H1 (cell line): ENCODE measurements around the gene KATNBL1. TPM values are rescaled to one million over a fixed set of nuclear protein-coding genes. Genes with fewer than 3 reads are reported as not detected.

Experiments used
- CTBP2 ChIP-seq: IDR thresholded peaks from 2 replicates; pipeline ENCODE4 v1.7.0; 2011; ENCODE audit warnings: borderline replicate concordance, mild to moderate bottlenecking, moderate library complexity, mixed read lengths, low read length; ENCODE audit not compliant: insufficient read depth, insufficient read length
- MAFK ChIP-seq: IDR thresholded peaks from 2 replicates; pipeline ENCODE4 v1.6.1; 2012; ENCODE audit warnings: low read depth, mild to moderate bottlenecking, improper control_type of control experiment, low read length
- polyA plus RNA-seq, 7 experiments: library from polyadenylated mRNA; depleted of rRNA in 3 of 7; stranded (reverse) in 5 of 7; unstranded in 2 of 7; fragments of >200 nt in 5 of 7; fragments of 200-250 nt in 2 of 7; gene quantifications; 1 replicate in 5 of 7; 2 replicates in 1 of 7; 4 replicates in 1 of 7; pipeline versions ENCODE4 v1.2.1 to v1.2.3, GENCODE V29; 2011 to 2013; ENCODE audit warnings: missing spikeins in 2 of 7, mixed read lengths in 2 of 7
- total RNA-seq: library from RNA; stranded (reverse); fragmentation: NEBNext Ultra II Directional; extraction: Animal tissue kit (Norgen Biotek cat#: 25700); gene quantifications from 2 replicates; pipeline ENCODE4 v1.2.1, GENCODE V29; 2021

KATNBL1 gene
- total and polyA plus RNA-seq, 2 of the 8 experiments (the other 6 are each of a cell fraction or from before 2014, with no cell fraction given) = 14.2 to 51.4 TPM

DNA sequence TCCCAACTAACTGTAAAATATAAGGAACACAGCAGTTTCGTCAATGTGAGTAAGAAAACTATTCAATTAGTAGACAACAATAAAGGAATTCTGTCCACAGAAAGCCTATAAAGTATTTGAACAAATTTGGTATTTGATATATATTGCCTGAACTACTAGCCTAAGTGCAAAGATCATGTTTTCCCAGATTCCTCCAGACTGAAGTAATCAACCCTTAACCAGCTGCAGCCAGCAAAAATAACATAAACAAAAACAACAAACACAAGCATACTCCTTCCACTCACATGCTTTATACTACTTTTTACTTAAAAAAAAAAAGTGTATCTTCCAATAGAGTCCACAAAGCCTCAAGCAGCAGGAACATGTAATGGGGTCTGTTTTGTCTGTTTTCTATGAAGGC lies 84.0 kb downstream of the KATNBL1 start (continued):
- TF ChIP-seq CTBP2 = no peak
- no peak for TF ChIP-seq MAFK
